PC-3 (cell line): ENCODE results near the gene ADRA2B. TPM values are rescaled to one million over a fixed set of nuclear protein-coding genes. Genes with fewer than 3 reads are reported as not detected.
"Not testable (repeated sequence)": the region's sequence is repeated elsewhere in the genome, so short reads cannot be mapped to it uniquely, and the experiment has no call there.

Experiments
- ATAC-seq: fragments of 200-7000 bp; cut with Tn5 transposase; 2 replicates; pipeline ENCODE4 v1.9.1; 2020; ENCODE audit warnings: mild to moderate bottlenecking, moderate library complexity
- BruUV-seq: library from RNA; stranded (reverse); fragments of 400-500 nt; replicated peaks from 2 replicates; lab custom pipeline; 2021; lab: Mats Ljungman, UMichigan
- CTCF ChIA-PET: fragments of 300-600 bp; sonication (Branson Sonifier 250); formaldehyde crosslinking; loops from one replicate; lab custom pipeline; 2022; ENCODE audit warnings: antibody characterized with exemption; lab: Charles Lee
- POLR2A ChIA-PET: fragments of 300-600 bp; sonication (Branson Sonifier 250); formaldehyde crosslinking; loops from one replicate; lab custom pipeline; 2022; ENCODE audit warnings: antibody characterized with exemption; ENCODE audit not compliant: unreplicated experiment; lab: Charles Lee
- DNase-seq: peaks from one replicate; pipeline ENCODE4 v3.0.0-alpha.2; 2015
- H2AFZ ChIP-seq: fragments of 300-600 bp; sonication (generic); 2 replicates; pipeline ENCODE4 v1.6.0; 2016; ENCODE audit warnings: antibody characterized with exemption, low read length
- H3F3A ChIP-seq: fragments of 300-600 bp; sonication (generic); one replicate; pipeline ENCODE4 v1.6.0; 2017; ENCODE audit warnings: antibody characterized with exemption, low read length, control low read depth, mild to moderate bottlenecking; ENCODE audit not compliant: unreplicated experiment
- H3K27ac ChIP-seq: fragments of 300-600 bp; sonication (generic); 2 replicates; pipeline ENCODE4 v1.5.1; 2016; ENCODE audit warnings: mild to moderate bottlenecking, low read length
- H3K27me3 ChIP-seq: fragments of 300-600 bp; sonication (generic); 2 replicates; pipeline ENCODE4 v1.6.1; 2016; ENCODE audit warnings: low read length, mixed read lengths
- H3K36me3 ChIP-seq: fragments of 300-600 bp; sonication (generic); 2 replicates; pipeline ENCODE4 v1.6.1; 2016; ENCODE audit warnings: low read depth, mixed run types, low read length, mixed read lengths
- H3K4me1 ChIP-seq: fragments of 300-600 bp; sonication (generic); 2 replicates; pipeline ENCODE4 v1.5.1; 2016; ENCODE audit warnings: low read length; ENCODE audit not compliant: insufficient read depth
- H3K4me2 ChIP-seq: fragments of 300-600 bp; sonication (generic); 2 replicates; pipeline ENCODE4 v1.6.0; 2016; ENCODE audit warnings: low read length
- H3K4me3 ChIP-seq: fragments of 300-600 bp; sonication (generic); 2 replicates; pipeline ENCODE4 v1.5.1; 2016; ENCODE audit warnings: mild to moderate bottlenecking, low read length, mixed read lengths
- H3K79me2 ChIP-seq: fragments of 300-600 bp; sonication (generic); 2 replicates; pipeline ENCODE4 v1.6.1; 2017; ENCODE audit warnings: low read length, mixed read lengths
- H3K9ac ChIP-seq: fragments of 300-600 bp; sonication (generic); 2 replicates; pipeline ENCODE4 v1.6.0; 2016; ENCODE audit warnings: mild to moderate bottlenecking, low read length
- H3K9me2 ChIP-seq: fragments of 300-600 bp; sonication (generic); replicated peaks from 2 replicates; pipeline ENCODE4 v1.6.1; 2016; ENCODE audit warnings: mixed run types, low read length, mixed read lengths
- H3K9me3 ChIP-seq: fragments of 300-600 bp; sonication (generic); 2 replicates; pipeline ENCODE4 v1.6.1; 2016; ENCODE audit warnings: low read length, mixed read lengths
- H4K20me1 ChIP-seq: fragments of 300-600 bp; sonication (generic); 2 replicates; pipeline ENCODE4 v1.6.1; 2016; ENCODE audit warnings: low read length, mixed read lengths
- EZH2 ChIP-seq: fragments of 300-600 bp; sonication (generic); IDR thresholded peaks from one replicate; pipeline ENCODE4 v1.6.1; 2017; ENCODE audit warnings: antibody characterized with exemption, mild to moderate bottlenecking, low read length; ENCODE audit not compliant: unreplicated experiment
- EZH2phosphoT487 ChIP-seq: fragments of 300-600 bp; sonication (generic); IDR thresholded peaks from 2 replicates; pipeline ENCODE4 v1.6.1; 2018; ENCODE audit warnings: mild to moderate bottlenecking, antibody characterized with exemption, low read length, borderline replicate concordance
- intact Hi-C: fragments of 100-400 bp; cut with micrococcal nuclease; formaldehyde crosslinking; loops from 2 replicates; pipeline ENCODE4 v1.9.0; 2023
- total RNA-seq: library from RNA; depleted of rRNA; stranded (reverse); fragments of >200 nt; gene quantifications from 2 replicates; pipeline ENCODE4 v1.2.3, GENCODE V29; 2014
- TF ChIP-seq, protein P1 (sequence below): fragments of 300-600 bp; sonication (generic); conservative IDR thresholded peaks from 2 replicates; pipeline ENCODE4 v1.5.1; 2017; ENCODE audit warnings: antibody characterized with exemption, low read depth, mild to moderate bottlenecking, low read length

Gene ADRA2B
- total RNA-seq, 1 experiment from 2014 or later: not detected

DNA sequence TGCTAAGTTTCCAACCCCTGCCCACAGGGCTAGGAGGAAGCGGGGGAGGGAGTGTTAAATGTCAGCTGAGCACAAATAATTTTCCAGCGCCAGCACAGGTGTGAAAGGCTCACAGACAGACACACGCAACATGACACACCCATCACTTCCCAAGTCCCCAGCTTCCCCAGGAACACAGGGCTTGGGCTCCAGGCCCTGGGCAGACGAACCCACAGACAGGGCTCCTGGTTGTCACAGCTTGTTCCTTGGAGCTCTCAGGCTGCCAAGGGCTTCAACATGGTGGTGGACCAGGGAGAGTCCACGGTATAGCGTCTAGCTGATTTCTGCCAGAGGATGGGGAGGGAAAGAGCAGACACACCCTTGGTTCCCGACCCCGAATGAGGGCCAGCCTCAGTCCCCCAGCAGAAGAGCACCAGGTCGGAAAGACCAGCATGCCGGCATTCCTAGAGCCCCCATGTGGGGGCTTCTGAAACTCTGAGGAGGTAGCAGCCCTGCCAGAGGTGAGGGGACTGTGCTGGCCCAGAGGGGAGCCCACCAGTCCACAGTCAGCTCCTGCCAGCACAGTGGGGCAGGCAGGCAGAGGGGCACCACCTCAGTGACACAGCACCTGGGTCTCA lies 27.0 kb upstream of the ADRA2B start:
- ChIA-PET CTCF (no interaction called here), POLR2A (interaction anchor here (0.7 kb wide), 1 partner anchor 270 kb away, joined by 4 read pairs; no protein-coding TSS in a partner anchor)
- no peaks in the 10 kb centered on the region for H4K20me1 ChIP-seq
- no peaks in the 10 kb centered on the region for H3K9me3 ChIP-seq
- H3K4me1 ChIP-seq: peaks cover 17% of the 10 kb centered on the region
- H3K79me2 ChIP-seq: peaks cover 12% of the 10 kb centered on the region
- H3K4me3 ChIP-seq: no peak overlapping the region
- DNase-seq (no peak), ATAC-seq (no peak)
- no peaks in the 10 kb centered on the region for H3F3A ChIP-seq
- no TSS peak for BruUV-seq
- H2AFZ ChIP-seq: no peak overlapping the region
- H3K27ac ChIP-seq: no peak overlapping the region
- no peaks in the 10 kb centered on the region for H3K9me2 ChIP-seq
- peak overlapping the region; percentile 74; the same call in 1 of the 2 replicates for H3K4me2 ChIP-seq
- TF ChIP-seq EZH2phosphoT487 (no peak), EZH2 (no peak)
- TF ChIP-seq, protein P1, sequence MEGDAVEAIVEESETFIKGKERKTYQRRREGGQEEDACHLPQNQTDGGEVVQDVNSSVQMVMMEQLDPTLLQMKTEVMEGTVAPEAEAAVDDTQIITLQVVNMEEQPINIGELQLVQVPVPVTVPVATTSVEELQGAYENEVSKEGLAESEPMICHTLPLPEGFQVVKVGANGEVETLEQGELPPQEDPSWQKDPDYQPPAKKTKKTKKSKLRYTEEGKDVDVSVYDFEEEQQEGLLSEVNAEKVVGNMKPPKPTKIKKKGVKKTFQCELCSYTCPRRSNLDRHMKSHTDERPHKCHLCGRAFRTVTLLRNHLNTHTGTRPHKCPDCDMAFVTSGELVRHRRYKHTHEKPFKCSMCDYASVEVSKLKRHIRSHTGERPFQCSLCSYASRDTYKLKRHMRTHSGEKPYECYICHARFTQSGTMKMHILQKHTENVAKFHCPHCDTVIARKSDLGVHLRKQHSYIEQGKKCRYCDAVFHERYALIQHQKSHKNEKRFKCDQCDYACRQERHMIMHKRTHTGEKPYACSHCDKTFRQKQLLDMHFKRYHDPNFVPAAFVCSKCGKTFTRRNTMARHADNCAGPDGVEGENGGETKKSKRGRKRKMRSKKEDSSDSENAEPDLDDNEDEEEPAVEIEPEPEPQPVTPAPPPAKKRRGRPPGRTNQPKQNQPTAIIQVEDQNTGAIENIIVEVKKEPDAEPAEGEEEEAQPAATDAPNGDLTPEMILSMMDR: no peak
- H3K27me3 ChIP-seq: no peaks in the 10 kb centered on the region
- H3K36me3 ChIP-seq: no peaks in the 10 kb centered on the region
- intact Hi-C loops: no loop called here
- H3K9ac ChIP-seq: no peak overlapping the region

- Histone ChIP-seq H3K9me3 (no peaks in the 10 kb centered on the region), H4K20me1 (no peaks in the 10 kb centered on the region), H3K27me3 (no peaks in the 10 kb centered on the region), H3K79me2 (peaks cover 12% of the 10 kb centered on the region), H3K9ac (no peak overlapping the region), H2AFZ (no peak overlapping the region), H3K4me3 (no peak overlapping the region), H3K4me1 (peaks cover 17% of the 10 kb centered on the region), H3K27ac (no peak overlapping the region), H3K9me2 (no peaks in the 10 kb centered on the region), H3K36me3 (no peaks in the 10 kb centered on the region), H3K4me2 (no peak overlapping the region), H3F3A (no peaks in the 10 kb centered on the region)
- BruUV-seq: no TSS peak
- CTCF ChIA-PET: no interaction called here
- ATAC-seq (no peak), DNase-seq (no peak)
- intact Hi-C loops: no loop called here
- no peak for TF ChIP-seq EZH2
- POLR2A ChIA-PET: interaction anchor here (0.7 kb wide), 1 partner anchor 270 kb away, joined by 4 read pairs; no protein-coding TSS in a partner anchor
These were observed 26.1 kb upstream of the ADRA2B start for GRCh38 chr2:96142217-96143113.

DNA sequence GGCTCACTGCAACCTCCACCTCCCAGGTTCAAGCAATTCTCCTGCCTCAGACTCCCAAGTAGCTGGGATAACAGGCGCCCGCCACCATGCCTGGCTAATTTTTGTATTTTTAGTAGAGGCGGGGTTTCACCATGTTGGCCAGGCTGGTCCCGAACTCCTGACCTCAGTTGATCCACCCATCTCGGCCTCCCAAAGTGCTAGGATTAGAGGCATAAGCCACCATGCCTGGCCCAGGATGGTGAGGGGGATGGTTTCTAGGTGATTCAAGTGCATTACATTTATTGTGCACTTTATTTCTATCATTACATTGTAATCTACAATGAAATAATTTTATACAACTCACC lies 25.2 kb upstream of the ADRA2B start:
- intact Hi-C loops, POLR2A ChIA-PET, ATAC-seq, H3K36me3 ChIP-seq, DNase-seq, H3K4me2 ChIP-seq, H3F3A ChIP-seq, H3K9me3 ChIP-seq, H3K9me2 ChIP-seq, CTCF ChIA-PET, BruUV-seq, H3K27me3 ChIP-seq, H2AFZ ChIP-seq, H3K9ac ChIP-seq, H3K27ac ChIP-seq, H3K4me3 ChIP-seq, H4K20me1 ChIP-seq: not testable (repeated sequence)
- Histone ChIP-seq H3K4me1 (peaks cover 17% of the 10 kb centered on the region), H3K79me2 (peaks cover 12% of the 10 kb centered on the region)
